ENCODE results near the gene VCL.

DNA sequence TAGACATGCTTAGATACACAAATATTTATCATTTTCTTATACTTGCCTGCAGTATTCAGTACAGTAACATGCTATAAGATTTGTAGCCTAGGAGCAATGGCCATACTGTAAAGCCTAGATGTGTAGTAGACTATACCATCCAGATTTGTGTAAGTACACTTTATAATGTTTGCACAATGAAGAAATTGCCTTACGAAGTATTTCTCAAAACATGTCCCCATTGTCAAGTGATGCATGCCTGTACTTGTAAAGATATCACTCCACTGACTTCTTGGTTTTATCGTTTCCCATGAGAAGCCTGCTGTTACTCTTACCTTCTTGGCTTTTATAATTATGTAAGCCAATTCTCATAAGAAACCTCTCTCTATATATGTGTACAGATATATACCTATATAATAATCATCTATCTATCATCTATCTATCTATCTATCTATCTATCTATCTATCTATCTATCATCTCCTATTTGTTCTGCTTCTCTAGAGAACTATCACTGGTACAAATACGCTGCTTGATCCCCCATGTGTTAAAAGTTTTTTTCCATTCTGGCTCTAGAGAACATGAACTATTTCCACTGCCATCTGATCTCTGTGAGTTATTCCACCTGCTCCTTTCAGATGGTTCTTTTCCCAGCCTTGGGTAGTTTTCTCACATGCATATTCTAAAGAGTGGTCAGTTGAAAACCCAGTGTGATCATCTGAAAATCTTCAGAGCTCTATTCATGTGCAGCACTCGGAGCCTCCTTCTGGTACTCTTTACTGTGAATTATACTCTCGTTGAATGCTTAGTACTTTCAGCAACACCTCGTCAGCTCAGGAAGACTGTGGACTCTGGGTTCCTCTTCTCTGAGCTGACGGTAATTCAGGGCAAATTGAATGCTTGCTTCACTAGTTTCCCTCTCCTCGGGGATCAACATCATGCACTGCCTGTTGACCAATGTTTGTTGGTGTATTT is 14.5 kb upstream of the VCL start:
- TF ChIP-seq, protein P1, sequence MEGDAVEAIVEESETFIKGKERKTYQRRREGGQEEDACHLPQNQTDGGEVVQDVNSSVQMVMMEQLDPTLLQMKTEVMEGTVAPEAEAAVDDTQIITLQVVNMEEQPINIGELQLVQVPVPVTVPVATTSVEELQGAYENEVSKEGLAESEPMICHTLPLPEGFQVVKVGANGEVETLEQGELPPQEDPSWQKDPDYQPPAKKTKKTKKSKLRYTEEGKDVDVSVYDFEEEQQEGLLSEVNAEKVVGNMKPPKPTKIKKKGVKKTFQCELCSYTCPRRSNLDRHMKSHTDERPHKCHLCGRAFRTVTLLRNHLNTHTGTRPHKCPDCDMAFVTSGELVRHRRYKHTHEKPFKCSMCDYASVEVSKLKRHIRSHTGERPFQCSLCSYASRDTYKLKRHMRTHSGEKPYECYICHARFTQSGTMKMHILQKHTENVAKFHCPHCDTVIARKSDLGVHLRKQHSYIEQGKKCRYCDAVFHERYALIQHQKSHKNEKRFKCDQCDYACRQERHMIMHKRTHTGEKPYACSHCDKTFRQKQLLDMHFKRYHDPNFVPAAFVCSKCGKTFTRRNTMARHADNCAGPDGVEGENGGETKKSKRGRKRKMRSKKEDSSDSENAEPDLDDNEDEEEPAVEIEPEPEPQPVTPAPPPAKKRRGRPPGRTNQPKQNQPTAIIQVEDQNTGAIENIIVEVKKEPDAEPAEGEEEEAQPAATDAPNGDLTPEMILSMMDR (IDR thresholded peaks at IDR 0.05): no peak
- TF ChIP-seq TAF1 (IDR thresholded peaks at IDR 0.05; ENCODE audit: borderline replicate concordance, low read depth, low read length) (no peak), TEAD4 (IDR thresholded peaks at IDR 0.05; ENCODE audit: borderline replicate concordance, insufficient read depth) (no peak), MXI1 (IDR thresholded peaks at IDR 0.05; ENCODE audit: low read depth, low read length) (no peak)

Data from SK-N-SH (cell line).